ENCODE results near the gene HS3ST5. TPM values are rescaled to one million over a fixed set of nuclear protein-coding genes. Genes with fewer than 3 reads are reported as not detected.

The HS3ST5 gene
- total RNA-seq, 1 donor from 2014 or later: not detected

- DNase-seq (ENCODE audit: extremely low spot score in 2 of 2): no peak
- no peaks in the 10 kb centered on the region for H3K36me3 ChIP-seq
- intact Hi-C loops (cut with DNase I): no loop called here
- TF ChIP-seq POLR2A (IDR thresholded peaks at IDR 0.05): no peak
- TF ChIP-seq, protein P1, sequence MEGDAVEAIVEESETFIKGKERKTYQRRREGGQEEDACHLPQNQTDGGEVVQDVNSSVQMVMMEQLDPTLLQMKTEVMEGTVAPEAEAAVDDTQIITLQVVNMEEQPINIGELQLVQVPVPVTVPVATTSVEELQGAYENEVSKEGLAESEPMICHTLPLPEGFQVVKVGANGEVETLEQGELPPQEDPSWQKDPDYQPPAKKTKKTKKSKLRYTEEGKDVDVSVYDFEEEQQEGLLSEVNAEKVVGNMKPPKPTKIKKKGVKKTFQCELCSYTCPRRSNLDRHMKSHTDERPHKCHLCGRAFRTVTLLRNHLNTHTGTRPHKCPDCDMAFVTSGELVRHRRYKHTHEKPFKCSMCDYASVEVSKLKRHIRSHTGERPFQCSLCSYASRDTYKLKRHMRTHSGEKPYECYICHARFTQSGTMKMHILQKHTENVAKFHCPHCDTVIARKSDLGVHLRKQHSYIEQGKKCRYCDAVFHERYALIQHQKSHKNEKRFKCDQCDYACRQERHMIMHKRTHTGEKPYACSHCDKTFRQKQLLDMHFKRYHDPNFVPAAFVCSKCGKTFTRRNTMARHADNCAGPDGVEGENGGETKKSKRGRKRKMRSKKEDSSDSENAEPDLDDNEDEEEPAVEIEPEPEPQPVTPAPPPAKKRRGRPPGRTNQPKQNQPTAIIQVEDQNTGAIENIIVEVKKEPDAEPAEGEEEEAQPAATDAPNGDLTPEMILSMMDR (IDR thresholded peaks at IDR 0.05): no peak
- no peak for TF ChIP-seq POLR2AphosphoS5 (IDR thresholded peaks at IDR 0.05; ENCODE audit: insufficient read depth in 1 of 2, low read depth in 1 of 2)
- H3K4me3 ChIP-seq: no peak overlapping the region
- H3K27ac ChIP-seq: no peak overlapping the region
- H3K9me3 ChIP-seq: no peaks in the 10 kb centered on the region
- no peaks in the 10 kb centered on the region for H3K4me1 ChIP-seq
- H3K27me3 ChIP-seq: no peaks in the 10 kb centered on the region
Observed at GRCh38 chr6:114055763-114056162, 287.1 kb downstream of the HS3ST5 start.

DNA sequence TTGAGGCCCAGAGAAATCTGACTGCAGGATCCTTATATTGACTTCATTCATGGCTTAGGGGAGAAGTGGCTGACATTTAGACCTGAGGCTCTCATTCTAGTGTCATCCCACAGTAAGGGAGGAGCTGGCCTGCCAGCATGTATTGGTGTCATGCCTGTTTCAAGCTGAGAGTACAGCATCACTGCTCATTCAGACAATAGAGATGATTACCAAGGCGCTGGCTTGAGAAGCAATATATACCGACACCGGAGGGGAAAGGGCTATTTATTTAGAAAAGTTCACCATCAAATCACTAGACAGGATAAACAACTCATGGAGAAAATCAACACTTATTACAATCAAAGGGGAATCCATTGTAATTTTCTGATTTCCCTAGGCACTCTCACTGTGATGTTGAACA lies 287.5 kb downstream of the HS3ST5 start:
- Histone ChIP-seq H3K9me3 (no peaks in the 10 kb centered on the region), H3K4me1 (no peaks in the 10 kb centered on the region), H3K4me3 (no peak overlapping the region), H3K27ac (no peak overlapping the region), H3K36me3 (no peaks in the 10 kb centered on the region), H3K27me3 (no peaks in the 10 kb centered on the region)
- intact Hi-C loops (cut with DNase I): no loop called here
- no peak for DNase-seq (ENCODE audit: extremely low spot score in 2 of 2)
- TF ChIP-seq, protein P1 (IDR thresholded peaks at IDR 0.05): no peak
- TF ChIP-seq POLR2AphosphoS5 (IDR thresholded peaks at IDR 0.05; ENCODE audit: insufficient read depth in 1 of 2, low read depth in 1 of 2): no peak
- no peak for TF ChIP-seq POLR2A (IDR thresholded peaks at IDR 0.05)

- TF ChIP-seq, protein P1 (IDR thresholded peaks at IDR 0.05): no peak
- TF ChIP-seq POLR2A (IDR thresholded peaks at IDR 0.05) (no peak), POLR2AphosphoS5 (IDR thresholded peaks at IDR 0.05; ENCODE audit: insufficient read depth in 1 of 2, low read depth in 1 of 2) (no peak)
- Histone ChIP-seq H3K27me3 (no peaks in the 10 kb centered on the region), H3K9me3 (no peaks in the 10 kb centered on the region), H3K4me3 (no peak overlapping the region), H3K27ac (no peak overlapping the region), H3K4me1 (no peaks in the 10 kb centered on the region), H3K36me3 (no peaks in the 10 kb centered on the region)
- intact Hi-C loops (cut with DNase I): no loop called here
- DNase-seq (ENCODE audit: extremely low spot score in 2 of 2): no peak
Observed at GRCh38 chr6:114053791-114054190, 289.0 kb downstream of the HS3ST5 start.

DNA sequence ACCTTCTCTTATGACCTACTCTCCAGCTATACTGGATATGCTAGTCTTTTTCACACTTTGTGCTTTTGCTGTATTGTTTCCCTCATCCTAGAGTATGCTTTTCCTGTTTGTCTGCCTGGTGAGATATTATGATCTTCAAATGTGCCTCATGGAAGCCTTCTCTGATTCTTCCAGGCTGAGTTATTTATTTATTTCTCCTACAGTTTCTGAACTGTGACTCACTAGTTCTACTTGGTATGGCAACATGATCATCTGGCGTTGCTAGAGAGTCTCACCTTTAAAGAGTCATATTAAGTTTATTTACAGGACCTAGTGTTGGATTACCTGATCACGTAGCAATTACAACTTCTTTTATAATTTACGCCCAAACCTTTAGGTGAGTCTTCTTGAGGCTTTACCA lies 290.7 kb downstream of the HS3ST5 start:
- intact Hi-C loops (cut with DNase I): no loop called here
- H3K36me3 ChIP-seq: no peaks in the 10 kb centered on the region
- H3K4me1 ChIP-seq: no peaks in the 10 kb centered on the region
- H3K4me3 ChIP-seq: no peak overlapping the region
- no peaks in the 10 kb centered on the region for H3K27me3 ChIP-seq
- no peak overlapping the region for H3K27ac ChIP-seq
- no peaks in the 10 kb centered on the region for H3K9me3 ChIP-seq
- DNase-seq (ENCODE audit: extremely low spot score in 2 of 2): no peak
- TF ChIP-seq POLR2A (IDR thresholded peaks at IDR 0.05) (no peak), POLR2AphosphoS5 (IDR thresholded peaks at IDR 0.05; ENCODE audit: insufficient read depth in 1 of 2, low read depth in 1 of 2) (no peak)
- TF ChIP-seq, protein P1 (IDR thresholded peaks at IDR 0.05): no peak

GRCh38 chr6:114051031-114051430 lies 291.8 kb downstream of the HS3ST5 start:
- H3K27ac ChIP-seq: no peak overlapping the region
- TF ChIP-seq, protein P1 (IDR thresholded peaks at IDR 0.05): no peak
- TF ChIP-seq POLR2AphosphoS5 (IDR thresholded peaks at IDR 0.05; ENCODE audit: insufficient read depth in 1 of 2, low read depth in 1 of 2): no peak
- no peak for TF ChIP-seq POLR2A (IDR thresholded peaks at IDR 0.05)
- H3K36me3 ChIP-seq: no peaks in the 10 kb centered on the region
- H3K4me1 ChIP-seq: no peaks in the 10 kb centered on the region
- no peak for DNase-seq (ENCODE audit: extremely low spot score in 2 of 2)
- no peak overlapping the region for H3K4me3 ChIP-seq
- H3K27me3 ChIP-seq: no peaks in the 10 kb centered on the region
- no peaks in the 10 kb centered on the region for H3K9me3 ChIP-seq
- intact Hi-C loops (cut with DNase I): no loop called here
